Astrocyte (in vitro differentiated cells and primary cell): Measurements from ENCODE around the gene ULK2. TPM values are rescaled to one million over a fixed set of nuclear protein-coding genes. Genes with fewer than 3 reads are reported as not detected.

Experiments used
- DNase-seq: peaks from one replicate; pipeline ENCODE4 v3.0.0-alpha.2; 2010; ENCODE audit warnings: low read depth
- FAIRE-seq: peaks from 2 replicates; lab custom pipeline; 2011; peaks lifted over from hg19 to GRCh38; lab: Jason Lieb, UNC
- H2AFZ ChIP-seq: 2 replicates; pipeline ENCODE4 v1.6.0; 2012; ENCODE audit warnings: low read depth, low read length, inconsistent platforms
- H3K27ac ChIP-seq: 2 replicates; pipeline ENCODE4 v1.5.1; 2011; ENCODE audit warnings: low read depth, low read length, inconsistent platforms
- H3K27me3 ChIP-seq: 2 replicates; pipeline ENCODE4 v1.6.0; 2011; ENCODE audit warnings: low read length, inconsistent platforms; ENCODE audit not compliant: insufficient read depth
- H3K36me3 ChIP-seq: 2 replicates; pipeline ENCODE4 v1.5.1; 2011; ENCODE audit warnings: low read length, inconsistent platforms; ENCODE audit not compliant: insufficient read depth
- H3K4me1 ChIP-seq: 2 replicates; pipeline ENCODE4 v1.5.1; 2011; ENCODE audit warnings: low read length, inconsistent platforms; ENCODE audit not compliant: insufficient read depth
- H3K4me2 ChIP-seq: 2 replicates; pipeline ENCODE4 v1.6.0; 2012; ENCODE audit warnings: low read length, inconsistent platforms
- H3K4me3 ChIP-seq: 2 replicates; pipeline ENCODE4 v1.5.1; 2011; ENCODE audit warnings: low read depth, mild to moderate bottlenecking, low read length, inconsistent platforms; ENCODE audit not compliant: insufficient read depth
- H3K79me2 ChIP-seq: 2 replicates; pipeline ENCODE4 v1.6.0; 2012; ENCODE audit warnings: mild to moderate bottlenecking, low read length, inconsistent platforms; ENCODE audit not compliant: insufficient read depth
- H3K9ac ChIP-seq: 2 replicates; pipeline ENCODE4 v1.6.0; 2012; ENCODE audit warnings: mild to moderate bottlenecking, low read length, inconsistent platforms
- H3K9me3 ChIP-seq: 2 replicates; pipeline ENCODE4 v1.5.1; 2012; ENCODE audit warnings: low read depth, mild to moderate bottlenecking, low read length, inconsistent platforms; ENCODE audit not compliant: insufficient read depth
- H4K20me1 ChIP-seq: 2 replicates; pipeline ENCODE4 v1.6.0; 2012; ENCODE audit warnings: low read length, inconsistent platforms; ENCODE audit not compliant: insufficient read depth
- H3K27ac Mint-ChIP-seq: one replicate; pipeline ENCODE4 v1.8.0; 2021; ENCODE audit warnings: mild to moderate bottlenecking, mixed read lengths; ENCODE audit not compliant: unreplicated experiment
- H3K27me3 Mint-ChIP-seq: one replicate; pipeline ENCODE4 v1.8.0; 2021; ENCODE audit warnings: low read depth, mixed read lengths; ENCODE audit not compliant: unreplicated experiment
- H3K36me3 Mint-ChIP-seq: one replicate; pipeline ENCODE4 v1.8.0; 2021; ENCODE audit warnings: low read depth, mixed read lengths; ENCODE audit not compliant: unreplicated experiment
- H3K4me1 Mint-ChIP-seq: one replicate; pipeline ENCODE4 v1.8.0; 2021; ENCODE audit warnings: low read depth, mixed read lengths; ENCODE audit not compliant: unreplicated experiment
- H3K4me3 Mint-ChIP-seq: one replicate; pipeline ENCODE4 v1.8.0; 2021; ENCODE audit warnings: mild to moderate bottlenecking, moderate library complexity, mixed read lengths; ENCODE audit not compliant: unreplicated experiment
- H3K9me3 Mint-ChIP-seq: one replicate; pipeline ENCODE4 v1.8.0; 2021; ENCODE audit warnings: mild to moderate bottlenecking, mixed read lengths; ENCODE audit not compliant: unreplicated experiment
- CTCF ChIP-seq: IDR thresholded peaks from 2 replicates; pipeline ENCODE4 v1.5.1; 2011; ENCODE audit warnings: low read depth, mild to moderate bottlenecking, inconsistent platforms, low read length, moderate library complexity; ENCODE audit not compliant: insufficient read depth
- EZH2 ChIP-seq: IDR thresholded peaks from 2 replicates; pipeline ENCODE4 v1.6.1; 2012; ENCODE audit warnings: mild to moderate bottlenecking, low read length, inconsistent platforms; ENCODE audit not compliant: insufficient read depth
- total RNA-seq: library from RNA; stranded (reverse); gene quantifications from 2 replicates; pipeline ENCODE4 v1.2.1, GENCODE V29; 2021

ULK2 gene
- total RNA-seq, 1 donor from 2014 or later: 10.8 TPM

GRCh38 chr17:19747829-19748806 lies 119.6 kb downstream of the ULK2 start, which contains the start of gene ALDH3A1:
Gene ALDH3A1, minus strand, starts transcription at chr17:19748298. Its CDS starts 3,169 bp downstream, at chr17:19745129.
- peaks cover 2% of the 10 kb centered on the region for H3K4me1 Mint-ChIP-seq
- no peak within 1 kb of the TSS for H2AFZ ChIP-seq
- H3K27me3 Mint-ChIP-seq: peaks cover 52% of the 10 kb centered on the region
- no peak within 1 kb of the TSS for H3K27ac Mint-ChIP-seq
- H3K9ac ChIP-seq: no peak within 1 kb of the TSS
- no peaks in the 10 kb centered on the region for H3K79me2 ChIP-seq
- peaks cover 2% of the 10 kb centered on the region for H3K36me3 Mint-ChIP-seq
- no peak for FAIRE-seq
- no peaks in the 10 kb centered on the region for H4K20me1 ChIP-seq
- H3K9me3 ChIP-seq: no peaks in the 10 kb centered on the region
- H3K4me3 Mint-ChIP-seq: no peak within 1 kb of the TSS
- no peaks in the 10 kb centered on the region for H3K36me3 ChIP-seq
- H3K4me3 ChIP-seq: no peak within 1 kb of the TSS
- no peak for DNase-seq
- peaks cover 11% of the 10 kb centered on the region for H3K4me1 ChIP-seq
- H3K4me2 ChIP-seq: no peak within 1 kb of the TSS
- H3K9me3 Mint-ChIP-seq: no peaks in the 10 kb centered on the region
- H3K27ac ChIP-seq: no peak within 1 kb of the TSS
- TF ChIP-seq EZH2 (no peak), CTCF (no peak)
- peaks cover 6% of the 10 kb centered on the region for H3K27me3 ChIP-seq

- Mint-ChIP-seq H3K9me3 (no peaks in the 10 kb centered on the region), H3K4me1 (no peaks in the 10 kb centered on the region), H3K27me3 (peaks cover 57% of the 10 kb centered on the region), H3K36me3 (peaks cover 2% of the 10 kb centered on the region), H3K27ac (no peak overlapping the region), H3K4me3 (no peak overlapping the region)
- Histone ChIP-seq H3K9me3 (no peaks in the 10 kb centered on the region), H3K4me1 (peaks cover 2% of the 10 kb centered on the region), H3K27me3 (peaks cover 6% of the 10 kb centered on the region), H3K36me3 (no peaks in the 10 kb centered on the region), H3K4me3 (no peak overlapping the region), H3K9ac (no peak overlapping the region), H4K20me1 (no peaks in the 10 kb centered on the region), H3K27ac (no peak overlapping the region), H3K4me2 (no peak overlapping the region), H2AFZ (no peak overlapping the region), H3K79me2 (no peaks in the 10 kb centered on the region)
- no peak for DNase-seq
- FAIRE-seq: no peak
- TF ChIP-seq CTCF: no peak
- TF ChIP-seq EZH2: no peak
Observed at GRCh38 chr17:19747159-19747719, 120.5 kb downstream of the ULK2 start.
